A204.1 (cell line): ENCODE results near the gene CCDC91.
"Not testable (repeated sequence)": the region's sequence is repeated elsewhere in the genome, so short reads cannot be mapped to it uniquely, and the experiment has no call there.

Source experiments
- FAIRE-seq: peaks from 2 replicates; lab custom pipeline; 2012; peaks lifted over from hg19 to GRCh38; lab: Jason Lieb, UNC

The CCDC91 gene

GRCh38 chr12:28290262-28290661, 100.0 kb downstream of the CCDC91 start:
- no peak for FAIRE-seq

- FAIRE-seq = no peak
These were observed 102.4 kb downstream of the CCDC91 start for GRCh38 chr12:28292699-28293098.

GRCh38 chr12:28294300-28294699, 104.0 kb downstream of the CCDC91 start:
- no peak for FAIRE-seq

GRCh38 chr12:28296287-28296686, 106.0 kb downstream of the CCDC91 start:
- FAIRE-seq = no peak

- FAIRE-seq = no peak
These were observed 112.9 kb downstream of the CCDC91 start for GRCh38 chr12:28303192-28303591.

GRCh38 chr12:28306535-28306934, 116.3 kb downstream of the CCDC91 start:
- no peak for FAIRE-seq

- FAIRE-seq = no peak
These were observed 118.6 kb downstream of the CCDC91 start for GRCh38 chr12:28308891-28309290.

GRCh38 chr12:28313631-28314030, 123.4 kb downstream of the CCDC91 start:
- no peak for FAIRE-seq

- FAIRE-seq = peak; percentile 37
These were observed 125.8 kb downstream of the CCDC91 start for GRCh38 chr12:28316049-28316448.

- no peak for FAIRE-seq
These were observed 128.0 kb downstream of the CCDC91 start for GRCh38 chr12:28318273-28318672.

GRCh38 chr12:28320353-28320752, 130.1 kb downstream of the CCDC91 start:
- FAIRE-seq = no peak

- no peak for FAIRE-seq
These were observed 137.5 kb downstream of the CCDC91 start for GRCh38 chr12:28327722-28328121.

- no peak for FAIRE-seq
These were observed 138.7 kb downstream of the CCDC91 start for GRCh38 chr12:28328967-28329366.

- not testable (repeated sequence) for FAIRE-seq
These were observed 139.5 kb downstream of the CCDC91 start for GRCh38 chr12:28329727-28330126.

- not testable (repeated sequence) for FAIRE-seq
These were observed 140.0 kb downstream of the CCDC91 start for GRCh38 chr12:28330232-28330631.

- FAIRE-seq = no peak
These were observed 140.9 kb downstream of the CCDC91 start for GRCh38 chr12:28331130-28331529.

- no peak for FAIRE-seq
These were observed 150.2 kb downstream of the CCDC91 start for GRCh38 chr12:28340261-28341045.

GRCh38 chr12:28343713-28344112, 153.5 kb downstream of the CCDC91 start:
- FAIRE-seq = no peak

GRCh38 chr12:28346567-28346966, 156.3 kb downstream of the CCDC91 start:
- FAIRE-seq = no peak

- no peak for FAIRE-seq
These were observed 158.9 kb downstream of the CCDC91 start for GRCh38 chr12:28349196-28349595.

- no peak for FAIRE-seq
These were observed 160.2 kb downstream of the CCDC91 start for GRCh38 chr12:28350502-28350901.

GRCh38 chr12:28351414-28351813, 161.2 kb downstream of the CCDC91 start:
- FAIRE-seq = no peak

- FAIRE-seq = no peak
These were observed 164.9 kb downstream of the CCDC91 start for GRCh38 chr12:28355161-28355560.

- no peak for FAIRE-seq
These were observed 170.0 kb downstream of the CCDC91 start for GRCh38 chr12:28360253-28360652.
